ENCODE data around the gene ACSS3. TPM values are rescaled to one million over a fixed set of nuclear protein-coding genes. Genes with fewer than 3 reads are reported as not detected.
"Not testable (repeated sequence)": the region's sequence is repeated elsewhere in the genome, so short reads cannot be mapped to it uniquely, and the experiment has no call there.

ACSS3 gene
- total RNA-seq, 1 experiment from 2014 or later, result 19.3 TPM

DNA sequence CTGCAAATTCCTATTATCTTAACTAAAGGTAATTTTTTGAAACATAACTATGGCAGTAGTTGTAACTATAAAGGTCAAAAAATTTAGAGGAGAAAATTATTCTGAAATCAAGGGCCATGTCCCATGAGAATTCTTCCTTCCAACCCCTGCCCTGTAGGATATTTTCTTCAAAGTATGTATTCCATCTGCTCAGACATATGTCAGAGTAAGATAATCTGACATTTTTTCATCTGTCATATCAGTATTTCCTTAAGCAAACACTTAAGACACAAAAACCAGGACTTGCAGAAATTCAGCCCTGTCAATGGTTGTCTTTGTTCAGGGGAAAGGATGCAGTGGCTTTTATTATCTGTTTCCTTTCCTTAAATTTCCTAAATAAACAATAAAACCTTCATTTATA is 36.3 kb downstream of the ACSS3 start:
- no peak overlapping the region for H4K8ac ChIP-seq (replicated peaks; ENCODE audit: insufficient read length, low read depth, low read length)
- H2BK5ac ChIP-seq (ENCODE audit: insufficient read length, low read length), result no peak overlapping the region
- TF ChIP-seq, protein P1, sequence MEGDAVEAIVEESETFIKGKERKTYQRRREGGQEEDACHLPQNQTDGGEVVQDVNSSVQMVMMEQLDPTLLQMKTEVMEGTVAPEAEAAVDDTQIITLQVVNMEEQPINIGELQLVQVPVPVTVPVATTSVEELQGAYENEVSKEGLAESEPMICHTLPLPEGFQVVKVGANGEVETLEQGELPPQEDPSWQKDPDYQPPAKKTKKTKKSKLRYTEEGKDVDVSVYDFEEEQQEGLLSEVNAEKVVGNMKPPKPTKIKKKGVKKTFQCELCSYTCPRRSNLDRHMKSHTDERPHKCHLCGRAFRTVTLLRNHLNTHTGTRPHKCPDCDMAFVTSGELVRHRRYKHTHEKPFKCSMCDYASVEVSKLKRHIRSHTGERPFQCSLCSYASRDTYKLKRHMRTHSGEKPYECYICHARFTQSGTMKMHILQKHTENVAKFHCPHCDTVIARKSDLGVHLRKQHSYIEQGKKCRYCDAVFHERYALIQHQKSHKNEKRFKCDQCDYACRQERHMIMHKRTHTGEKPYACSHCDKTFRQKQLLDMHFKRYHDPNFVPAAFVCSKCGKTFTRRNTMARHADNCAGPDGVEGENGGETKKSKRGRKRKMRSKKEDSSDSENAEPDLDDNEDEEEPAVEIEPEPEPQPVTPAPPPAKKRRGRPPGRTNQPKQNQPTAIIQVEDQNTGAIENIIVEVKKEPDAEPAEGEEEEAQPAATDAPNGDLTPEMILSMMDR (conservative IDR thresholded peaks at IDR 0.05), result no peak
- H2BK120ac ChIP-seq (ENCODE audit: low read depth, low read length, poor library complexity, severe bottlenecking), result no peak overlapping the region
- H4K20me1 ChIP-seq (ENCODE audit: control insufficient read depth, insufficient read depth, insufficient read length), result no peaks in the 10 kb centered on the region
- H3T11ph ChIP-seq (ENCODE audit: low read length), result no peak overlapping the region
- no peaks in the 10 kb centered on the region for H3K9me3 ChIP-seq (ENCODE audit: control insufficient read depth, low read depth, low read length)
- no peaks in the 10 kb centered on the region for H3K79me1 ChIP-seq (ENCODE audit: insufficient read depth, low read depth, low read length, poor library complexity, severe bottlenecking)
- Mint-ChIP-seq H3K4me1 (peaks cover 0 to 3% of the 10 kb centered on the region in 2 experiments; a peak in 1 of 4 replicates), H3K9me3 (peaks cover 5 to 8% of the 10 kb centered on the region in 2 experiments), H3K27me3 (ENCODE audit: low read depth) (no peaks in the 10 kb centered on the region), H3K4me3 (no peak overlapping the region), H3K36me3 (ENCODE audit: insufficient read depth in 1 of 3, low read depth in 3 of 3) (peaks cover 14 to 22% (median 14%) of the 10 kb centered on the region in 3 experiments), H3K27ac (no peak overlapping the region)
- H2AK5ac ChIP-seq (ENCODE audit: insufficient read length, low read length), result no peak overlapping the region
- H2BK15ac ChIP-seq (ENCODE audit: low read depth, low read length), result no peak overlapping the region
- H3K23ac ChIP-seq (ENCODE audit: insufficient read length, low read depth, low read length), result no peak overlapping the region
- no peaks in the 10 kb centered on the region for H3K23me2 ChIP-seq (ENCODE audit: insufficient read length, low read depth, low read length, poor library complexity, severe bottlenecking)
- H3K4me2 ChIP-seq (ENCODE audit: insufficient read depth, insufficient read length, low read length), result no peak overlapping the region
- no peaks in the 10 kb centered on the region for H3K27me3 ChIP-seq (ENCODE audit: insufficient read depth, low read length)
- no peak overlapping the region for H2AFZ ChIP-seq (ENCODE audit: low read length)
- H3K27ac ChIP-seq (ENCODE audit: insufficient read length, low read depth, low read length), result no peak overlapping the region
- H3K4ac ChIP-seq (ENCODE audit: low read depth, low read length), result no peak overlapping the region
- no peak overlapping the region for H4K5ac ChIP-seq (ENCODE audit: insufficient read length, low read depth, low read length)
- H3K18ac ChIP-seq (ENCODE audit: insufficient read length, low read depth, low read length), result no peak overlapping the region
- H3K79me2 ChIP-seq (ENCODE audit: insufficient read depth, low read length), result no peaks in the 10 kb centered on the region
- no peak for DNase-seq
- no peak overlapping the region for H4K91ac ChIP-seq (ENCODE audit: insufficient read length, low read depth, low read length)
- H3K4me1 ChIP-seq (ENCODE audit: insufficient read depth, low read length), result no peaks in the 10 kb centered on the region
- H2BK12ac ChIP-seq (ENCODE audit: insufficient read length, low read depth, low read length), result no peak overlapping the region
- no peak overlapping the region for H2BK20ac ChIP-seq (ENCODE audit: low read depth, low read length, poor library complexity, severe bottlenecking)
- no peak overlapping the region for H3K9ac ChIP-seq (ENCODE audit: extremely low read depth, insufficient read length, low read length)
- H3K14ac ChIP-seq (ENCODE audit: insufficient read depth, low read length), result no peak overlapping the region
- H3K56ac ChIP-seq (ENCODE audit: insufficient read length, low read depth, low read length), result no peak overlapping the region

DNA sequence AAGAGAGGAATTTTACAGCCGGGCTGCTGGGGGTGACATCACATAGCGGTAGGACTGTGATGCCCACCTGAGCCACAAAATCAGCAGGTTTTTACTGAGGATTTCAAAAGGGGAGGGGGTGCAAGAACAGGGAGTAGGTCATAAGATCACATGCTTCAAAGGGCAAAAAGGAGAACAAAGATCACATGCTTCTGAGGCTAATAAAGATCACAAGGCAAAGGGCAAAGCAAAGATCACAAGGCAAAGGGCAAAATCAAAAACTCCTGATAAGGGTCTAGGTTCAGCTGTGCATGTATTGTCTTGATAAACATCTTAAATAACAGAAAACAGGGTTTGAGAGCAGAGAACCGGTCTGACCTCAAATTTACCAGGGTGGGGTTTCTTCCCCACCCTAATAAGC is 41.2 kb downstream of the ACSS3 start:
- not testable (repeated sequence) for H2BK5ac ChIP-seq (ENCODE audit: insufficient read length, low read length); H3K23me2 ChIP-seq (ENCODE audit: insufficient read length, low read depth, low read length, poor library complexity, severe bottlenecking); H2BK20ac ChIP-seq (ENCODE audit: low read depth, low read length, poor library complexity, severe bottlenecking); H3K4ac ChIP-seq (ENCODE audit: low read depth, low read length); H4K91ac ChIP-seq (ENCODE audit: insufficient read length, low read depth, low read length); H3K27me3 Mint-ChIP-seq (ENCODE audit: low read depth); H3K27me3 ChIP-seq (ENCODE audit: insufficient read depth, low read length); H3K14ac ChIP-seq (ENCODE audit: insufficient read depth, low read length); H3K23ac ChIP-seq (ENCODE audit: insufficient read length, low read depth, low read length); H3K79me2 ChIP-seq (ENCODE audit: insufficient read depth, low read length); H4K5ac ChIP-seq (ENCODE audit: insufficient read length, low read depth, low read length); H3K4me1 ChIP-seq (ENCODE audit: insufficient read depth, low read length); DNase-seq; H3K18ac ChIP-seq (ENCODE audit: insufficient read length, low read depth, low read length); H3K4me3 Mint-ChIP-seq; H3K56ac ChIP-seq (ENCODE audit: insufficient read length, low read depth, low read length); H3K9ac ChIP-seq (ENCODE audit: extremely low read depth, insufficient read length, low read length); H3T11ph ChIP-seq (ENCODE audit: low read length); H4K20me1 ChIP-seq (ENCODE audit: control insufficient read depth, insufficient read depth, insufficient read length); H3K4me2 ChIP-seq (ENCODE audit: insufficient read depth, insufficient read length, low read length); H3K9me3 Mint-ChIP-seq; H3K4me1 Mint-ChIP-seq; H2BK12ac ChIP-seq (ENCODE audit: insufficient read length, low read depth, low read length); H2BK15ac ChIP-seq (ENCODE audit: low read depth, low read length); H4K8ac ChIP-seq (replicated peaks; ENCODE audit: insufficient read length, low read depth, low read length); H3K9me3 ChIP-seq (ENCODE audit: control insufficient read depth, low read depth, low read length); H3K79me1 ChIP-seq (ENCODE audit: insufficient read depth, low read depth, low read length, poor library complexity, severe bottlenecking); H2AK5ac ChIP-seq (ENCODE audit: insufficient read length, low read length); H2AFZ ChIP-seq (ENCODE audit: low read length); H3K27ac ChIP-seq (ENCODE audit: insufficient read length, low read depth, low read length); H2BK120ac ChIP-seq (ENCODE audit: low read depth, low read length, poor library complexity, severe bottlenecking)
- Mint-ChIP-seq H3K36me3 (ENCODE audit: insufficient read depth in 1 of 3, low read depth in 3 of 3) (peaks cover 19 to 31% (median 29%) of the 10 kb centered on the region in 3 experiments), H3K27ac (peak overlapping the region in 1 of 3 experiments; percentile 22; a peak in 1 of 7 replicates)
- WGBS (ENCODE audit: extremely low coverage, insufficient read length, low lambda C conversion rate), result no CpG with 5 or more reads among the region's 3 CpGs

Data from H9 (cell line).